Stomach (tissue), 4 donors: ENCODE measurements around the gene RNU1-3.
"Not testable (repeated sequence)": the region's sequence is repeated elsewhere in the genome, so short reads cannot be mapped to it uniquely, and the experiment has no call there.

Experiments
- CTCF ChIP-seq, 7 experiments: fragments of 450-650 bp in 4 of 7; fragments of 200-600 bp in 3 of 7; sonication (generic) in 3 of 7; IDR thresholded peaks; one replicate each; pipeline ENCODE4 v1.5.1; 2016 to 2019; ENCODE audit warnings: antibody characterized with exemption in 7 of 7, control low read depth in 2 of 7, mild to moderate bottlenecking in 1 of 7
- EP300 ChIP-seq: sonication (generic); formaldehyde crosslinking; IDR thresholded peaks from one replicate; pipeline ENCODE4 v1.6.1; 2017; ENCODE audit warnings: antibody characterized with exemption
- POLR2A ChIP-seq, 4 donors: fragments of 450-650 bp; IDR thresholded peaks; one replicate each; pipeline ENCODE4 v1.6.1; 2016; ENCODE audit warnings: antibody characterized with exemption in 4 of 4, control low read depth in 2 of 4, mild to moderate bottlenecking in 1 of 4, moderate library complexity in 1 of 4
- POLR2AphosphoS5 ChIP-seq, 3 donors: sonication (generic); formaldehyde crosslinking; IDR thresholded peaks; one replicate each; pipeline ENCODE4 v1.6.1; 2016; ENCODE audit warnings: antibody characterized with exemption in 3 of 3

- TF ChIP-seq CTCF (IDR thresholded peaks at IDR 0.05); POLR2A (IDR thresholded peaks at IDR 0.05); EP300; POLR2AphosphoS5 (IDR thresholded peaks at IDR 0.05): not testable (repeated sequence)
Measured at GRCh38 chr1:16699440-16699839, 32.7 kb upstream of the RNU1-3 start.
